ENCODE measurements around the gene KRTCAP2.

Gene KRTCAP2

GRCh38 chr1:155183775-155184221 lies 10.7 kb upstream of the KRTCAP2 start:
- in situ Hi-C loops (cut with MboI; ENCODE audit: low sequenced_read_pairs): no loop called here
- Histone ChIP-seq H3K4me1 (no peaks in the 10 kb centered on the region), H3K36me3 (replicated peaks) (no peaks in the 10 kb centered on the region), H3K27me3 (ENCODE audit: low read depth) (peaks cover 5% of the 10 kb centered on the region), H3K4me3 (no peak overlapping the region), H3K9me3 (no peaks in the 10 kb centered on the region)
- no peak for DNase-seq (ENCODE audit: low spot score in 2 of 2)

- Histone ChIP-seq H3K36me3 (replicated peaks) (no peaks in the 10 kb centered on the region), H3K4me3 (no peak overlapping the region), H3K4me1 (no peaks in the 10 kb centered on the region), H3K27me3 (ENCODE audit: low read depth) (peaks cover 5% of the 10 kb centered on the region), H3K9me3 (no peaks in the 10 kb centered on the region)
- no peak for DNase-seq (ENCODE audit: low spot score in 2 of 2)
- in situ Hi-C loops (cut with MboI; ENCODE audit: low sequenced_read_pairs): no loop called here
Measured at GRCh38 chr1:155182052-155182550, 9.0 kb upstream of the KRTCAP2 start.

DNA sequence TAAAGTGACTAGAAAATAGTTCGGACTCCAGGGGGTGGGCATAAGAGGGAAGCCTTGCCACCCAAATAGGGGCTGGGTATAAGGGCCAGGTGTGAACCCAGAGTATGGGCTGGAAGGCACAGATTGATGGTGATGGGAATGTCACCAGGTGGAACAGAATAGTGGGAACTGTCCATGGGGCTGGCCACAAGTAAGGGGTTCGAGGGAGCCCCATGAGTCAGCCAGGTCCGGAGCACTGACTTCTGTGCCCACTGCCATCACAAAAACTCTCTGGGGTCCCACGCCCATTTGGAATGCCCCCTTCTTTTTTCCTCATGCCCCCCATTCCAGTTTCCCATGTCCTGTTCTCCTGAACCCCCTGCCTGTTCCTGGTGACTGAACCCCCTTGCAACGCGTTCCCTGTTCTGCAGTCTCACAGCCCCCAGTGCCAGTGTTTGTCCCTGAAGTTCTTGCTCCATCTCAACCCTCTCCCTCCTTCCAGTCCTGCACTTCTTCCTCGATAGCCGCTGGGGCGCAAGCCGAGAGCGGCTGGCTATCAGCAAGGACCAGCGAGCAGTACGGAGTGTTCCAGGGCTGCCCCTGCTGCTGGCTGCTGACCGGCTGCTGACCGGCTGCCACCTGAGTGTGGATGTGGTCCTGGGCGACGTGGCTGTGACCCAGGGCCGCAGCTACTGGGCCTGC lies 8.4 kb upstream of the KRTCAP2 start:
- Histone ChIP-seq H3K4me3 (no peak overlapping the region), H3K9me3 (no peaks in the 10 kb centered on the region), H3K36me3 (replicated peaks) (no peaks in the 10 kb centered on the region), H3K4me1 (no peaks in the 10 kb centered on the region), H3K27me3 (ENCODE audit: low read depth) (peaks cover 5% of the 10 kb centered on the region)
- no peak for DNase-seq (ENCODE audit: low spot score in 2 of 2)
- in situ Hi-C loops (cut with MboI; ENCODE audit: low sequenced_read_pairs): no loop called here

- H3K27me3 ChIP-seq (ENCODE audit: low read depth): peaks cover 5% of the 10 kb centered on the region
- no peaks in the 10 kb centered on the region for H3K9me3 ChIP-seq
- DNase-seq (ENCODE audit: low spot score in 2 of 2): peak in 1 of 2 experiments; percentile 8
- H3K4me3 ChIP-seq: no peak overlapping the region
- in situ Hi-C loops (cut with MboI; ENCODE audit: low sequenced_read_pairs): no loop called here
- H3K36me3 ChIP-seq (replicated peaks): no peaks in the 10 kb centered on the region
- no peaks in the 10 kb centered on the region for H3K4me1 ChIP-seq
Measured at GRCh38 chr1:155179112-155180031, 6.3 kb upstream of the KRTCAP2 start.

DNA sequence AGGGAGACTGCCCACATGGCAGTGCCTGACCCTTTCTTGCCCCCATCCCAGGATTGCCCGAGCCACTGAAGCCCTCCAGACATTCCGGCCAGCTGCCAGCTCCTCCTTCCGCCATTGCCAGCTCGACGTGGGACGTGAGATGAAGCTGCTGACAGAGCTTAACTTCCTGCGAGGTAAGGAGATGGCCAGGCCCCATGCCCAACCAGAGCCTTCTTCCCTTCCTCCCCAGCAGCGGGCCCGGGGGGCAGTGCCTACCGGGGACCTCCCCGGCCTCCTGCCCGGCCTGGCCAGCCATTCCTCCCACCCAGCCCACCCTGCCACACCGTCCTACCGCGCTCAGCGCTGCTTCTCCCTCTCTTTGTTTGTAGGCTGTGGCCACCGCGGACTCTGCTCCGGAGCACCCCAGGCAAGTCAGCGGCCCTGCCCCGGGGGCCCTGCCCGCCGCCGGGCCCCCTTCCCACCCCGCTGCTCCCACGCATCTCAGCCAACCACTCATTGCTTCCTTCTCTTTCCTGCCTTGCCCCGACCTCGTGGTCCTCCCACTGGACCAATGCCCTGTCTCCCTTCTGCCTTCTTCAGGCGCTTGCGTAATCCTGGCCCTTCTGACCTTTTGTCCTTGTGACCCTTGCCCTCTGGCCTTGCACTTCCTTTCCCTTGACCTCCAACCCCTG lies 5.5 kb upstream of the KRTCAP2 start:
- in situ Hi-C loops (cut with MboI; ENCODE audit: low sequenced_read_pairs): no loop called here
- peak in 1 of 2 experiments; percentile 3 for DNase-seq (ENCODE audit: low spot score in 2 of 2)
- Histone ChIP-seq H3K27me3 (ENCODE audit: low read depth) (peaks cover 5% of the 10 kb centered on the region), H3K4me1 (no peaks in the 10 kb centered on the region; the same call in 1 of the 2 replicates), H3K9me3 (no peaks in the 10 kb centered on the region), H3K4me3 (no peak overlapping the region), H3K36me3 (replicated peaks) (no peaks in the 10 kb centered on the region)

DNA sequence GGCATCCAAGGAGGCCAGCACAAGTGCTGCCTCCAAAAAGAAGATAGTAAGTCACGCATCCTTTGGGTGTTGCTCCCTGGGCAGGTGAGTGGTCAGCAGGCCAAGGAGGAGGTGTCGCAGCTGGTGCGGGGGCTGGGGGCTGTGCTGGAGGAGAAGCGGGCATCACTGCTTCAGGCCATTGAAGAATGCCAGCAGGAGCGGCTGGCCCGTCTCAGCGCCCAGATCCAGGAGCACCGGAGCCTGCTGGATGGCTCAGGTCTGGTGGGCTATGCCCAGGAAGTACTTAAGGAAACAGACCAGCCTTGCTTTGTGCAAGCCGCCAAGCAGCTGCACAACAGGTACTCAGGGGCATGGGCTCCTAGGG lies 4.8 kb upstream of the KRTCAP2 start:
- DNase-seq (ENCODE audit: low spot score in 2 of 2): no peak
- in situ Hi-C loops (cut with MboI; ENCODE audit: low sequenced_read_pairs): no loop called here
- H3K9me3 ChIP-seq: no peaks in the 10 kb centered on the region
- no peaks in the 10 kb centered on the region for H3K36me3 ChIP-seq (replicated peaks)
- no peak overlapping the region for H3K4me3 ChIP-seq
- H3K27me3 ChIP-seq (ENCODE audit: low read depth): no peaks in the 10 kb centered on the region
- H3K4me1 ChIP-seq: no peaks in the 10 kb centered on the region; the same call in 1 of the 2 replicates

GRCh38 chr1:155177192-155177917 lies 4.3 kb upstream of the KRTCAP2 start:
- H3K4me1 ChIP-seq: no peaks in the 10 kb centered on the region; the same call in 1 of the 2 replicates
- DNase-seq (ENCODE audit: low spot score in 2 of 2): peak in 1 of 2 experiments; percentile 5
- no peaks in the 10 kb centered on the region for H3K36me3 ChIP-seq (replicated peaks)
- no peak overlapping the region for H3K4me3 ChIP-seq
- in situ Hi-C loops (cut with MboI; ENCODE audit: low sequenced_read_pairs): no loop called here
- H3K27me3 ChIP-seq (ENCODE audit: low read depth): no peaks in the 10 kb centered on the region
- no peaks in the 10 kb centered on the region for H3K9me3 ChIP-seq

DNA sequence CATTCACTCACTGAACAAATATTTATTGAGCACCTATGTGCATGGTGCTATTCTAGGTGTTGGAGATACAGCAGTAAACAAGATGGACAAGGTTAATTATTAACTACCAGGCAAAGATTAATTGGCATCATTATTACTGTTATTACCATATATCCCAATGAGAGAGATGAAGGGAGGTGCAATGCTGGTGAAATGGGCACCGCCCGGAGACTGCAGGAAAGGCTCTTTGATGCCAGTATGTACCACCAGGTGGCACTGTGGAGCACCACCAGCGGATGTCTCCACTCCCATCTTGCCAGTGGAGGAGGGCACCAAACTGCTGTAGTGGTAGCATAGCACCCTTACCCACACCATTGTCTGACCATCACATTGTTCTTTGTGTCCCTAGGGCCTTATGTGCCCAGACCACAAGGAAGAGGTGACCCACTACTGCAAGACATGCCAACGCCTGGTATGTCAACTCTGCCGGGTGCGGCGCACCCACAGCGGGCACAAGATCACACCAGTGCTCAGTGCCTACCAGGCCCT lies 3.5 kb upstream of the KRTCAP2 start:
- Histone ChIP-seq H3K36me3 (replicated peaks) (no peaks in the 10 kb centered on the region), H3K27me3 (ENCODE audit: low read depth) (no peaks in the 10 kb centered on the region), H3K9me3 (no peaks in the 10 kb centered on the region), H3K4me3 (no peak overlapping the region), H3K4me1 (no peaks in the 10 kb centered on the region; the same call in 1 of the 2 replicates)
- peak; percentile 55 to 90 for DNase-seq (ENCODE audit: low spot score in 2 of 2)
- in situ Hi-C loops (cut with MboI; ENCODE audit: low sequenced_read_pairs): no loop called here

DNA sequence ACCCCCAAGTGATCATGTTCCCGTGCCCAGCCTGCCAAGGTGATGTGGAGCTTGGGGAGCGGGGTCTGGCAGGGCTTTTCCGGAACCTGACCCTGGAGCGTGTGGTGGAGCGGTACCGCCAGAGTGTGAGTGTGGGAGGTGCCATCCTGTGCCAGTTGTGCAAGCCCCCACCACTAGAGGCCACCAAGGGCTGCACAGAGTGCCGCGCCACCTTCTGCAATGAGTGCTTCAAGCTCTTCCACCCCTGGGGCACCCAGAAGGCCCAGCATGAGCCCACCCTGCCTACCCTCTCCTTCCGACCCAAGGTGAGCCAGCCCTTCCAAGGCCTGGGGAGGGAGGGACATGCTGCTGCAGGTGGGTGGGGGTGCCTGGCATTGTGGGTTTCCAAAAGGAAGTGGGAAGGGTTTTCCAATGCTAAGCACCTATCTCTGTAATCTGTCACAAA lies 2.8 kb upstream of the KRTCAP2 start:
- no peak overlapping the region for H3K4me3 ChIP-seq
- DNase-seq (ENCODE audit: low spot score in 2 of 2): peak in 1 of 2 experiments; percentile 11
- no peaks in the 10 kb centered on the region for H3K9me3 ChIP-seq
- in situ Hi-C loops (cut with MboI; ENCODE audit: low sequenced_read_pairs): no loop called here
- no peaks in the 10 kb centered on the region for H3K27me3 ChIP-seq (ENCODE audit: low read depth)
- H3K4me1 ChIP-seq: no peaks in the 10 kb centered on the region; the same call in 1 of the 2 replicates
- H3K36me3 ChIP-seq (replicated peaks): 0 out of 2 replicates have a peak, but pooled peaks cover 2% of the 10 kb centered on the region

DNA sequence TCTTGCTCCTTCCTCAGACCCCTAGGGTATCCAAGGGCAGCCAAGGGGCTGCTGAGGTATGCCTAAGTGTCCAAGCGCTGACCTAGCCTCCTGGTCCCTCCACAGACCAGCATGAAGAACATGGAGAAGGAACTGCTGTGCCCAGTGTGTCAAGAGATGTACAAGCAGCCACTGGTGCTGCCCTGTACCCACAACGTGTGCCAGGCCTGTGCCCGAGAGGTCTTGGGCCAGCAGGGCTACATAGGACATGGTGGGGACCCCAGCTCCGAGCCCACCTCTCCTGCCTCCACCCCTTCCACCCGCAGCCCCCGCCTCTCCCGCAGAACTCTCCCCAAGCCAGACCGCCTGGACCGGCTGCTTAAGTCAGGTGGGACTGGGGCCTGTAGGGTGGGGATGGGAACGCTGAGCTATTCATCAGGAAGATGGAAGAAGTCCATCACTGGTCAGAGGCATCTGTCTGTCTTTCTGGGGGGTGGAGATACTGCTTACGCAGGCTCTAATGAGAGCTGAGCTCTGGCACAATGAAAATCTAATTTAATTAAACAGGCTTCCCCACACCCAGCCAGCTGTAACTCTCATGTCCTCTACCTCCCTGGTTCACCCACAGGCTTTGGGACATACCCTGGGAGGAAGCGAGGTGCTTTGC lies 2.3 kb upstream of the KRTCAP2 start:
- peak in 1 of 2 experiments; percentile 7 for DNase-seq (ENCODE audit: low spot score in 2 of 2)
- no peak overlapping the region for H3K4me3 ChIP-seq
- H3K4me1 ChIP-seq: no peaks in the 10 kb centered on the region; the same call in 1 of the 2 replicates
- no peaks in the 10 kb centered on the region for H3K9me3 ChIP-seq
- H3K27me3 ChIP-seq (ENCODE audit: low read depth): no peaks in the 10 kb centered on the region
- in situ Hi-C loops (cut with MboI; ENCODE audit: low sequenced_read_pairs): no loop called here
- peaks cover 4% of the 10 kb centered on the region for H3K36me3 ChIP-seq (replicated peaks)

DNA sequence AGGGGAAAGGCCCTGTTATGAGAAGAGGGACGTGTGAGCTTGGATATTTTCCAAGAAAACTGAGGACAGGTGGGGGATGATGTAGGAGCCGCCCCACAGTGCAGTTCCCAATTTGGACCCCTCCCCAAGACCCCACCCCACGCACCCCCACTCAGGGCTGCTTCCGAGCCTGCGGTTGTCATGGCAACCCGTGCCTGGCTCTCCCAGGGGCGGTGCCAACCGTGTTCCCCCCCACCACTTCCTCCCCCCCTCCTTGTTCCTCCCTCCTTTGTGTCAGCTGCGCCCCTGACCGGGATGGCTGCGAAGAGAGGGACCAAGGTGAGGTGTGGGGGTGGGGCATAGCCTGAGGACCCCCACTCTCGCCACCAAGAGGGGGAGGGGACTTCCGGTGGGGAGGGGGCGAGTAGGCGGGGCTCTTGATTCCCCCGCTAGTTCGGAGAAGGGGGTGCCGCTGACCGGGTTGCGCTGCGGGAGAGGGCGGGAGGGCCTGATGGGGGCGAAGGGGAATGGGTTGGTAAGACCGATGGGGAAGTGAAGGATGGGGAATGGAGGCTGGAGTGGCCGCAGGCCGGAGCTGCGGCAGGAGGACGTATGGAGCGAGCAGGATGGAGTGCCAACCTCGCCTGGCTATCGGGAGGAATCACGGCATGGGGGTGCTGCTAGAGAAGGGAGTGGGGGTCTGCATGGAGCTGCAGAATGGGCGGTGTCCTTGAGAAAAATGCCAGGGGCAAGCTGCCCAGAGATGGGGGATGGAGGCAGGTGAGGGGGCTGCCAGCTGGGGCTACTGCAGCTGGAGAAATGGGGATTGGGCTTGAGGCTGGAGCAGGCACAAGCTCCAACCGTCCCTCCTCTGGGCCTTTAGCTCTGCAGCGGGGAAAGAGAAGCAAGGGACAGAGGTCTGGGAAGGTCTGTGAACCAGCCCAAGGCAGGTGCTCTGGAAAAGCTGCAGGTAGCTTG lies 1.5 kb upstream of the KRTCAP2 start:
- Histone ChIP-seq H3K27me3 (ENCODE audit: low read depth) (no peaks in the 10 kb centered on the region), H3K9me3 (no peaks in the 10 kb centered on the region), H3K36me3 (replicated peaks) (peaks cover 8% of the 10 kb centered on the region), H3K4me3 (no peak overlapping the region), H3K4me1 (no peaks in the 10 kb centered on the region; the same call in 1 of the 2 replicates)
- in situ Hi-C loops (cut with MboI; ENCODE audit: low sequenced_read_pairs): no loop called here
- DNase-seq (ENCODE audit: low spot score in 2 of 2): no peak

Measured in HAP-1 (cell line).